Measurements from ENCODE around the gene LHCGR. TPM values are rescaled to one million over a fixed set of nuclear protein-coding genes. Genes with fewer than 3 reads are reported as not detected.

The LHCGR gene
- total RNA-seq, 1 experiment from 2014 or later = not detected

DNA sequence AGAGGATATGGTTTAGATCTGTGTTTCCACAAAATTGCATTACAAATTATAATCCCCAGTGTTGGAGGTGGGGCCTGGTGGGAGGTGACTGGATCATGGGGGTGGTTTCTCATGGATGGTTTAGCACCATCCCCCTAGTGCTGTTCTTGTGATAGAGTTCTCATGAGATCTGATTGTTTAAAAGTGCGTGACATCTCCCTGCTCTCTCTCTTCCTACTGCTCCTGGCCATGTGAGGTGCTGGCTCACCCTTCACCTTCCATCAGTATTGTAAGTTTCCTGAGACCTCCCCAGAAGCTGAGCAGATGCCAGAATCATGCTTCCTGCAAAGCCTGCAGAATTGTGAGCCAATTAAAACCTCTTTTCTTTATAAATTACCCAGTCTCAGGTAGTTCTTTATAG lies 33.1 kb downstream of the LHCGR start:
- Histone ChIP-seq H3K27ac (ENCODE audit: low read length) (no peak overlapping the region), H3K4me3 (ENCODE audit: low read depth in 2 of 2, low read length in 2 of 2) (no peak overlapping the region), H3K27me3 (ENCODE audit: control insufficient read depth, insufficient read depth, low read length) (no peaks in the 10 kb centered on the region; the same call in 1 of the 2 replicates), H3K9me3 (ENCODE audit: control insufficient read depth, insufficient read depth, low read depth, low read length) (no peaks in the 10 kb centered on the region), H3K4me1 (ENCODE audit: control insufficient read depth, insufficient read depth, low read length) (no peaks in the 10 kb centered on the region), H3K36me3 (ENCODE audit: control insufficient read depth, insufficient read depth, low read length) (no peaks in the 10 kb centered on the region)
- no peak for ATAC-seq
- intact Hi-C loops (cut with micrococcal nuclease; ENCODE audit: unreplicated experiment) (loop anchor here (10.0 kb wide), 1 partner anchor 118 kb away; no protein-coding TSS in a partner anchor), in situ Hi-C loops (cut with HindIII; ENCODE audit: low pct_unique_long_range_greater_than_20kb, low sequenced_read_pairs) (no loop called here)
- no peak for DNase-seq (ENCODE audit: low read depth, low spot score)
- BruUV-seq (replicated peaks) = no TSS peak
- POLR2A ChIA-PET = no interaction called here
- TF ChIP-seq, protein P1, sequence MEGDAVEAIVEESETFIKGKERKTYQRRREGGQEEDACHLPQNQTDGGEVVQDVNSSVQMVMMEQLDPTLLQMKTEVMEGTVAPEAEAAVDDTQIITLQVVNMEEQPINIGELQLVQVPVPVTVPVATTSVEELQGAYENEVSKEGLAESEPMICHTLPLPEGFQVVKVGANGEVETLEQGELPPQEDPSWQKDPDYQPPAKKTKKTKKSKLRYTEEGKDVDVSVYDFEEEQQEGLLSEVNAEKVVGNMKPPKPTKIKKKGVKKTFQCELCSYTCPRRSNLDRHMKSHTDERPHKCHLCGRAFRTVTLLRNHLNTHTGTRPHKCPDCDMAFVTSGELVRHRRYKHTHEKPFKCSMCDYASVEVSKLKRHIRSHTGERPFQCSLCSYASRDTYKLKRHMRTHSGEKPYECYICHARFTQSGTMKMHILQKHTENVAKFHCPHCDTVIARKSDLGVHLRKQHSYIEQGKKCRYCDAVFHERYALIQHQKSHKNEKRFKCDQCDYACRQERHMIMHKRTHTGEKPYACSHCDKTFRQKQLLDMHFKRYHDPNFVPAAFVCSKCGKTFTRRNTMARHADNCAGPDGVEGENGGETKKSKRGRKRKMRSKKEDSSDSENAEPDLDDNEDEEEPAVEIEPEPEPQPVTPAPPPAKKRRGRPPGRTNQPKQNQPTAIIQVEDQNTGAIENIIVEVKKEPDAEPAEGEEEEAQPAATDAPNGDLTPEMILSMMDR (IDR thresholded peaks at IDR 0.05) = no peak
- no peak for TF ChIP-seq POLR2AphosphoS5 (IDR thresholded peaks at IDR 0.05; ENCODE audit: low read depth, low read length)
- TF ChIP-seq, protein P2, sequence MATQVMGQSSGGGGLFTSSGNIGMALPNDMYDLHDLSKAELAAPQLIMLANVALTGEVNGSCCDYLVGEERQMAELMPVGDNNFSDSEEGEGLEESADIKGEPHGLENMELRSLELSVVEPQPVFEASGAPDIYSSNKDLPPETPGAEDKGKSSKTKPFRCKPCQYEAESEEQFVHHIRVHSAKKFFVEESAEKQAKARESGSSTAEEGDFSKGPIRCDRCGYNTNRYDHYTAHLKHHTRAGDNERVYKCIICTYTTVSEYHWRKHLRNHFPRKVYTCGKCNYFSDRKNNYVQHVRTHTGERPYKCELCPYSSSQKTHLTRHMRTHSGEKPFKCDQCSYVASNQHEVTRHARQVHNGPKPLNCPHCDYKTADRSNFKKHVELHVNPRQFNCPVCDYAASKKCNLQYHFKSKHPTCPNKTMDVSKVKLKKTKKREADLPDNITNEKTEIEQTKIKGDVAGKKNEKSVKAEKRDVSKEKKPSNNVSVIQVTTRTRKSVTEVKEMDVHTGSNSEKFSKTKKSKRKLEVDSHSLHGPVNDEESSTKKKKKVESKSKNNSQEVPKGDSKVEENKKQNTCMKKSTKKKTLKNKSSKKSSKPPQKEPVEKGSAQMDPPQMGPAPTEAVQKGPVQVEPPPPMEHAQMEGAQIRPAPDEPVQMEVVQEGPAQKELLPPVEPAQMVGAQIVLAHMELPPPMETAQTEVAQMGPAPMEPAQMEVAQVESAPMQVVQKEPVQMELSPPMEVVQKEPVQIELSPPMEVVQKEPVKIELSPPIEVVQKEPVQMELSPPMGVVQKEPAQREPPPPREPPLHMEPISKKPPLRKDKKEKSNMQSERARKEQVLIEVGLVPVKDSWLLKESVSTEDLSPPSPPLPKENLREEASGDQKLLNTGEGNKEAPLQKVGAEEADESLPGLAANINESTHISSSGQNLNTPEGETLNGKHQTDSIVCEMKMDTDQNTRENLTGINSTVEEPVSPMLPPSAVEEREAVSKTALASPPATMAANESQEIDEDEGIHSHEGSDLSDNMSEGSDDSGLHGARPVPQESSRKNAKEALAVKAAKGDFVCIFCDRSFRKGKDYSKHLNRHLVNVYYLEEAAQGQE (IDR thresholded peaks at IDR 0.05; ENCODE audit: insufficient read depth in 1 of 2, low read depth in 2 of 2, low read length in 1 of 2) = no peak
- no peak for TF ChIP-seq SIN3A (IDR thresholded peaks at IDR 0.05; ENCODE audit: borderline replicate concordance, insufficient read depth, low read depth, low read length)
- no peak for TF ChIP-seq TCF7L2 (IDR thresholded peaks at IDR 0.05; ENCODE audit: low read depth, low read length)
- CTCF ChIA-PET = no interaction called here

DNA sequence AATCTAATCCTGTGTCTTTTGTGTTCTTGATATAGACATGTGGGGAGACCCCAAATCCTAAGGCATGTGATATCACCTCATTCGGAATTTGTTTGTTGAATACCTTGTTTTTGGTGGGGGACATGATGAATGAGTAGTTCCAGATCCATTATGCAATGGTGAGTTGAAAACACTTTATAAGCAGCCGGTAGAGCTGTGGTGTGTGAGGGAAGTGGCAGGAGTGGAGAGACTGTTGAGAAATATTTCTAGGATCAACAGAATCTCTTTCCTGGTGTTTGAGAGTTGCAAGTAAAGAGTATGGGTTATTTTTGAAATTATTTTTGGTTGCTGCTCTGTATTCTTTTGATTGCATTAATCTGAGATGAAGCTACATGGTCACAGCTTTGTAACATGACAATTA lies 34.4 kb downstream of the LHCGR start:
- Histone ChIP-seq H3K36me3 (ENCODE audit: control insufficient read depth, insufficient read depth, low read length) (no peaks in the 10 kb centered on the region), H3K4me3 (ENCODE audit: low read depth in 2 of 2, low read length in 2 of 2) (no peak overlapping the region), H3K4me1 (ENCODE audit: control insufficient read depth, insufficient read depth, low read length) (no peaks in the 10 kb centered on the region), H3K27ac (ENCODE audit: low read length) (no peak overlapping the region), H3K9me3 (ENCODE audit: control insufficient read depth, insufficient read depth, low read depth, low read length) (no peaks in the 10 kb centered on the region), H3K27me3 (ENCODE audit: control insufficient read depth, insufficient read depth, low read length) (peaks cover 2% of the 10 kb centered on the region; the same call in 1 of the 2 replicates)
- no TSS peak for BruUV-seq (replicated peaks)
- intact Hi-C loops (cut with micrococcal nuclease; ENCODE audit: unreplicated experiment) = loop anchor here (10.0 kb wide), 1 partner anchor 116 kb away; no protein-coding TSS in a partner anchor
- POLR2A ChIA-PET = no interaction called here
- CTCF ChIA-PET = no interaction called here
- in situ Hi-C loops (cut with HindIII; ENCODE audit: low pct_unique_long_range_greater_than_20kb, low sequenced_read_pairs) = no loop called here
- DNase-seq (ENCODE audit: low read depth, low spot score) (no peak), ATAC-seq (no peak)
- TF ChIP-seq, protein P2 (IDR thresholded peaks at IDR 0.05; ENCODE audit: insufficient read depth in 1 of 2, low read depth in 2 of 2, low read length in 1 of 2) = no peak
- TF ChIP-seq, protein P1 (IDR thresholded peaks at IDR 0.05) = no peak
- TF ChIP-seq SIN3A (IDR thresholded peaks at IDR 0.05; ENCODE audit: borderline replicate concordance, insufficient read depth, low read depth, low read length) = no peak
